Thyroid gland (tissue), 4 donors: ENCODE results near the gene FGF13.

ENCODE experiments used
- POLR2A ChIP-seq, 2 donors: fragments of 450-650 bp; IDR thresholded peaks; one replicate each; pipeline ENCODE4 v1.6.1; 2017; ENCODE audit warnings: antibody characterized with exemption in 2 of 2, mild to moderate bottlenecking in 2 of 2, moderate library complexity in 1 of 2
- TF ChIP-seq, protein P1 (sequence below), 6 experiments: fragments of 200-600 bp in 3 of 6; fragments of 450-650 bp in 3 of 6; sonication (generic) in 3 of 6; IDR thresholded peaks; one replicate each; pipeline ENCODE4 v1.5.1; 2016 to 2019; ENCODE audit warnings: antibody characterized with exemption in 6 of 6, mild to moderate bottlenecking in 2 of 6, inconsistent platforms in 1 of 6, moderate library complexity in 1 of 6

- TF ChIP-seq POLR2A (IDR thresholded peaks at IDR 0.05), result no peak
- TF ChIP-seq, protein P1, sequence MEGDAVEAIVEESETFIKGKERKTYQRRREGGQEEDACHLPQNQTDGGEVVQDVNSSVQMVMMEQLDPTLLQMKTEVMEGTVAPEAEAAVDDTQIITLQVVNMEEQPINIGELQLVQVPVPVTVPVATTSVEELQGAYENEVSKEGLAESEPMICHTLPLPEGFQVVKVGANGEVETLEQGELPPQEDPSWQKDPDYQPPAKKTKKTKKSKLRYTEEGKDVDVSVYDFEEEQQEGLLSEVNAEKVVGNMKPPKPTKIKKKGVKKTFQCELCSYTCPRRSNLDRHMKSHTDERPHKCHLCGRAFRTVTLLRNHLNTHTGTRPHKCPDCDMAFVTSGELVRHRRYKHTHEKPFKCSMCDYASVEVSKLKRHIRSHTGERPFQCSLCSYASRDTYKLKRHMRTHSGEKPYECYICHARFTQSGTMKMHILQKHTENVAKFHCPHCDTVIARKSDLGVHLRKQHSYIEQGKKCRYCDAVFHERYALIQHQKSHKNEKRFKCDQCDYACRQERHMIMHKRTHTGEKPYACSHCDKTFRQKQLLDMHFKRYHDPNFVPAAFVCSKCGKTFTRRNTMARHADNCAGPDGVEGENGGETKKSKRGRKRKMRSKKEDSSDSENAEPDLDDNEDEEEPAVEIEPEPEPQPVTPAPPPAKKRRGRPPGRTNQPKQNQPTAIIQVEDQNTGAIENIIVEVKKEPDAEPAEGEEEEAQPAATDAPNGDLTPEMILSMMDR (IDR thresholded peaks at IDR 0.05), result no peak
Observed at GRCh38 chrX:138669693-138670092, 41.8 kb downstream of the FGF13 start.
